Erythroblast (primary cell): ENCODE data around the gene DDX4.

Experiments
- DNase-seq, 2 experiments: peaks; one replicate each; lab custom pipeline; 2025; lab: John Stamatoyannopoulos, UW
- GATA1 ChIP-seq: IDR thresholded peaks from 2 replicates; pipeline ENCODE4 v1.6.1; 2011; ENCODE audit warnings: low read depth, mild to moderate bottlenecking, control low read depth, low read length, moderate library complexity
- POLR2A ChIP-seq: IDR thresholded peaks from 2 replicates; pipeline ENCODE4 v1.6.1; 2011; ENCODE audit warnings: mild to moderate bottlenecking, low read length

Gene DDX4

GRCh38 chr5:55855509-55855908, 117.6 kb downstream of the DDX4 start:
- no peak for DNase-seq
- no peak for TF ChIP-seq GATA1
- TF ChIP-seq POLR2A: no peak

- DNase-seq: no peak
- TF ChIP-seq GATA1: no peak
- no peak for TF ChIP-seq POLR2A
Measured at GRCh38 chr5:55856516-55857246, 118.8 kb downstream of the DDX4 start.

DNA sequence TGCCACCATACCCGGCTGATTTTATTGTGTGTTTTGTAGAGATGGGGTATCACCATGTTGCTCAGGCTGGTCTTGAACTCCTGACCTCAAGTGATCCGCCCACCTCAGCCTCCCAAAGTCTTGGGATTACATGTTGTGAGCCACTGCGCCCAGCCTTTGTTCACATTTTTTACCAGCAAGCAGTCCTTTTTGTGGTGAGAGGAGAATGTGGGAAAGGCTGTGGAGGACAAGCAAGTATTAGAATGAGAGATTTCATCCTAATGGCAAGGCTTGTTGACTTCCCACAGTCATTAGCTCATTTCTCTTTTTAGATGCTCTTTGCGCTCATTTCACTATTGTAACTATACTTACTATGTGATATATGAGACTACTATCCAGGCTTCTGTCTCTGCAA, 119.4 kb downstream of the DDX4 start:
- TF ChIP-seq POLR2A: no peak
- no peak for TF ChIP-seq GATA1
- DNase-seq: no peak

DNA sequence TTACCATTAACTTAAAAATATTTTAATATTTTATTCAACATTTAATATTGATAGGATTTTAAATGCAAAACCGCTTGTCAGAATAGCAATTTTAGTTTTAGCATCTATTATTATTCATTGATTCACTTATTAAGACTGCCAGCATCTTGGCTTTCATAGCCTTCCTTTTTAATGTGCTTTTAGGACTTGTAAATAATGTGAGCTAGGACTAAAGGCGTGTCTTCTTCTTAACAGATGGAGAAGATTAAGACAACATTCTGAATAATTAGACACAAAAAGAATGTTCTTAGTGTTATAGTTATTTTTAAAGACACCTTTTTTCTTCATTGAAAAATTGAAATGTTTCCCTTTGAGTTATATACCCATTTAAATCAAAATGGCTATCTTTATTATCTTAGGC, 120.2 kb downstream of the DDX4 start:
- TF ChIP-seq POLR2A (no peak), GATA1 (no peak)
- DNase-seq: no peak

GRCh38 chr5:55860288-55860687, 122.4 kb downstream of the DDX4 start:
- TF ChIP-seq GATA1: no peak
- DNase-seq: no peak

DNA sequence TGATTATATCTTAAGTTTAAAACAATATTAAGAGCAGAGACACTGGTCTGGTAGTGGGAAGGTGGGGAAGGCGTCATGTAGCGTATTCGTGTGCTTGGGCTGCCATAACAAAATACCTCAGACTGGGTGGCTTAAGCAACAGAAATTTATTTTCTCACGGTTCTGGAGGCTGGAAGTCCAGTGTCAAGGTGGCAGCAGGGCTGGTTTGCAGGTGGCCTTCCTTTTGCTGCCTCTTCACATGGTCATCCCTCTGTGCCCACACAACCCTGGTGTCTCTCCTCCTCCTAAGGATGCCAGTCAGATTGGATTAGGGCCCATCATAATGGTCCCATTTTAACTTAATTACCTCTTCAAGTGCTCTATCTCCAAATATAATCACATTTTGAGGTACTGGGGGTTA, 122.8 kb downstream of the DDX4 start:
- TF ChIP-seq POLR2A: no peak
- no peak for TF ChIP-seq GATA1
- no peak for DNase-seq

DNA sequence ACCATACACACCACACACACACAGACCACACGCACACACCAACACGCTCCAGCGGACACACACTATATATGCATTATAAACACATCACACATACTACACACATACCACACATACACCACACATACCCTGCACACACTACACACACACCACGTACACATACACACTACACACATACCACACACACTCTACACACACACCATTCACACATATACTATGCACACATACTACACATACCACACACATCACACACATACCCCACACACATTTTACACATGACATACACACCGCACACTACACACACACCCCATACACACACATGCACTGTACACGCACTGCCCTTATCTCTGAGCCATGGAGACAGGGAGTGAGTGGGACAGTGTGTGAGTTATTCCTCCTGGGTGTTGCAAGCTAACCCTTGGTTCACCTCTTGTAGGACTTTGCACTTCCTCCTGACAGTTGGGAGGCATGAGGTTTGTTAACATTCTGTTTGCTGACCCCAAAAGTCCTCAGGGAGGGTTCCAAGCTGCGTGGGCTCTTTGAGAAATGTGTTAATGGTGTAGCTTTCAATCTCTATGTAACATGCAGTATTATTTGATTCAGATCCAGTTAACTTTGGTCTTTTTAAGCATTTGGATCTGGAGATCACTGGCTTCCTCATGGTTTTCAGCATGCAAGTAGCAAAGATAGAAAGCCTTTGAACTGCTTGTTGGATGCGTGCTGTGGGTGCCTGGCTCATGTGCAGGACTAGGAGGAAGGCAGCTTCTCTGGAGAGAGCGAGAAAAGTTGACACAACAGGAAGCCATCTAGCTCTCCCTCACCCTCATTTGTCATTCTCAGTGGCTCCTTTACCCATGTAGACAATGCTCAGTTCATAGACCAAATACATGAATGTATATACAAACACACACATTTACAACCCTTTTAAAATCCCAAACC, 127.0 kb downstream of the DDX4 start:
- DNase-seq: no peak
- no peak for TF ChIP-seq GATA1
- no peak for TF ChIP-seq POLR2A

- TF ChIP-seq POLR2A: no peak
- TF ChIP-seq GATA1: no peak
- no peak for DNase-seq
Measured at GRCh38 chr5:55865831-55866230, 128.0 kb downstream of the DDX4 start.

DNA sequence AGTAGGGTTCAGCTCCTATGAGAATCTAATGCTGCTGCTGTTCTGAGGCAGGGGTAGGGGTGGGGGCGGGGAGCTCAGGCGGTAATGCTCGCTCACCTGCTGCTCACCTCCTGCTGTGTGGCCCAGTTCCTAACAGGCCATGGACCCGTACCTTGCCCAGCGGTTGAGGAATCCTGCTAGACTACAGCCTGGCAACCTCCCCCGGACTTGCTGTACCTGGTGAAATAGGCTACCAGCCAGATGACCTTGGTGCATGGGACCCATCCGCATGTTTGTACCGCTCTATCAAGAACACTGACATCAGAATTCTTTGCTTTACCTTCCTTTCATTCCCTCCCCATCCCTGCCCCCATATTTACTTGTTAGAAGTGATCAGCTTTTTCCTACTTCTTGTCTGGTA, 128.6 kb downstream of the DDX4 start:
- no peak for DNase-seq
- TF ChIP-seq GATA1 (no peak), POLR2A (no peak)
